ENCODE data around the gene TEKT1.

DNA sequence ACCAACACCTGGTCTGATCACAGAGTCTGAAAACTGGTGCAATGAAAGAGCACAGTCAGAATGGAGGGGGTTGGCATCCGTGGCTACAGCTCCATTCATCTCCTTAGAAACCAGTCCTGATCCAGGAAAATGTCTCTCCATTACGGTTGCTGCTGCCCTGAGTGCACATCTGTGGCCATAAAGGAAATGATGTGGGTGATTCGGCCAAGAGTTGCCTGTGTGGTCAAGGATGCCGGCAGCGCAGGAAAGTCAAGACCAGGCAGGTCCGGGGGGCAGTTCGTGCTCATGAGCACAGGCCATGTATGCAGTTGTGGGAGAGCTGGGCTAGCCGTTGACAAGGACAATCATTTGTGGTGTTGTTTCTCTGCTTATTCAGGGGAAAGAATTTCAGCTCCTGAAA, 69.8 kb downstream of the TEKT1 start:
- TF ChIP-seq CTCF (IDR thresholded peaks at IDR 0.05) (no peak), POLR2AphosphoS5 (IDR thresholded peaks at IDR 0.05; ENCODE audit: low read depth, low read length) (no peak), TCF7L2 (IDR thresholded peaks at IDR 0.05; ENCODE audit: low read depth, low read length) (no peak)
- TF ChIP-seq, protein P1, sequence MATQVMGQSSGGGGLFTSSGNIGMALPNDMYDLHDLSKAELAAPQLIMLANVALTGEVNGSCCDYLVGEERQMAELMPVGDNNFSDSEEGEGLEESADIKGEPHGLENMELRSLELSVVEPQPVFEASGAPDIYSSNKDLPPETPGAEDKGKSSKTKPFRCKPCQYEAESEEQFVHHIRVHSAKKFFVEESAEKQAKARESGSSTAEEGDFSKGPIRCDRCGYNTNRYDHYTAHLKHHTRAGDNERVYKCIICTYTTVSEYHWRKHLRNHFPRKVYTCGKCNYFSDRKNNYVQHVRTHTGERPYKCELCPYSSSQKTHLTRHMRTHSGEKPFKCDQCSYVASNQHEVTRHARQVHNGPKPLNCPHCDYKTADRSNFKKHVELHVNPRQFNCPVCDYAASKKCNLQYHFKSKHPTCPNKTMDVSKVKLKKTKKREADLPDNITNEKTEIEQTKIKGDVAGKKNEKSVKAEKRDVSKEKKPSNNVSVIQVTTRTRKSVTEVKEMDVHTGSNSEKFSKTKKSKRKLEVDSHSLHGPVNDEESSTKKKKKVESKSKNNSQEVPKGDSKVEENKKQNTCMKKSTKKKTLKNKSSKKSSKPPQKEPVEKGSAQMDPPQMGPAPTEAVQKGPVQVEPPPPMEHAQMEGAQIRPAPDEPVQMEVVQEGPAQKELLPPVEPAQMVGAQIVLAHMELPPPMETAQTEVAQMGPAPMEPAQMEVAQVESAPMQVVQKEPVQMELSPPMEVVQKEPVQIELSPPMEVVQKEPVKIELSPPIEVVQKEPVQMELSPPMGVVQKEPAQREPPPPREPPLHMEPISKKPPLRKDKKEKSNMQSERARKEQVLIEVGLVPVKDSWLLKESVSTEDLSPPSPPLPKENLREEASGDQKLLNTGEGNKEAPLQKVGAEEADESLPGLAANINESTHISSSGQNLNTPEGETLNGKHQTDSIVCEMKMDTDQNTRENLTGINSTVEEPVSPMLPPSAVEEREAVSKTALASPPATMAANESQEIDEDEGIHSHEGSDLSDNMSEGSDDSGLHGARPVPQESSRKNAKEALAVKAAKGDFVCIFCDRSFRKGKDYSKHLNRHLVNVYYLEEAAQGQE (IDR thresholded peaks at IDR 0.05; ENCODE audit: insufficient read depth in 1 of 2, low read depth in 2 of 2, low read length in 1 of 2): no peak
